ENCODE data around the gene PLXNA3. TPM values are rescaled to one million over a fixed set of nuclear protein-coding genes. Genes with fewer than 3 reads are reported as not detected.

Gene PLXNA3
- total RNA-seq, 1 donor from 2014 or later: 458 TPM

GRCh38 chrX:154506483-154507332 is 48.6 kb downstream of the PLXNA3 start:
- TF ChIP-seq, protein P1, sequence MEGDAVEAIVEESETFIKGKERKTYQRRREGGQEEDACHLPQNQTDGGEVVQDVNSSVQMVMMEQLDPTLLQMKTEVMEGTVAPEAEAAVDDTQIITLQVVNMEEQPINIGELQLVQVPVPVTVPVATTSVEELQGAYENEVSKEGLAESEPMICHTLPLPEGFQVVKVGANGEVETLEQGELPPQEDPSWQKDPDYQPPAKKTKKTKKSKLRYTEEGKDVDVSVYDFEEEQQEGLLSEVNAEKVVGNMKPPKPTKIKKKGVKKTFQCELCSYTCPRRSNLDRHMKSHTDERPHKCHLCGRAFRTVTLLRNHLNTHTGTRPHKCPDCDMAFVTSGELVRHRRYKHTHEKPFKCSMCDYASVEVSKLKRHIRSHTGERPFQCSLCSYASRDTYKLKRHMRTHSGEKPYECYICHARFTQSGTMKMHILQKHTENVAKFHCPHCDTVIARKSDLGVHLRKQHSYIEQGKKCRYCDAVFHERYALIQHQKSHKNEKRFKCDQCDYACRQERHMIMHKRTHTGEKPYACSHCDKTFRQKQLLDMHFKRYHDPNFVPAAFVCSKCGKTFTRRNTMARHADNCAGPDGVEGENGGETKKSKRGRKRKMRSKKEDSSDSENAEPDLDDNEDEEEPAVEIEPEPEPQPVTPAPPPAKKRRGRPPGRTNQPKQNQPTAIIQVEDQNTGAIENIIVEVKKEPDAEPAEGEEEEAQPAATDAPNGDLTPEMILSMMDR (IDR thresholded peaks at IDR 0.05; ENCODE audit: partially characterized antibody, unreplicated experiment): no peak
- H3K4me3 Mint-ChIP-seq (ENCODE audit: unreplicated experiment): no peak overlapping the region
- no peak overlapping the region for H3K27ac Mint-ChIP-seq (ENCODE audit: unreplicated experiment)
- no peak for DNase-seq
- peaks cover 3% of the 10 kb centered on the region for H3K27me3 Mint-ChIP-seq (ENCODE audit: unreplicated experiment)
- H3K36me3 Mint-ChIP-seq (ENCODE audit: unreplicated experiment): peaks cover 9% of the 10 kb centered on the region
- no peaks in the 10 kb centered on the region for H3K4me1 Mint-ChIP-seq (ENCODE audit: low read depth, unreplicated experiment)
- H3K9me3 Mint-ChIP-seq (ENCODE audit: unreplicated experiment): peaks cover 2% of the 10 kb centered on the region

DNA sequence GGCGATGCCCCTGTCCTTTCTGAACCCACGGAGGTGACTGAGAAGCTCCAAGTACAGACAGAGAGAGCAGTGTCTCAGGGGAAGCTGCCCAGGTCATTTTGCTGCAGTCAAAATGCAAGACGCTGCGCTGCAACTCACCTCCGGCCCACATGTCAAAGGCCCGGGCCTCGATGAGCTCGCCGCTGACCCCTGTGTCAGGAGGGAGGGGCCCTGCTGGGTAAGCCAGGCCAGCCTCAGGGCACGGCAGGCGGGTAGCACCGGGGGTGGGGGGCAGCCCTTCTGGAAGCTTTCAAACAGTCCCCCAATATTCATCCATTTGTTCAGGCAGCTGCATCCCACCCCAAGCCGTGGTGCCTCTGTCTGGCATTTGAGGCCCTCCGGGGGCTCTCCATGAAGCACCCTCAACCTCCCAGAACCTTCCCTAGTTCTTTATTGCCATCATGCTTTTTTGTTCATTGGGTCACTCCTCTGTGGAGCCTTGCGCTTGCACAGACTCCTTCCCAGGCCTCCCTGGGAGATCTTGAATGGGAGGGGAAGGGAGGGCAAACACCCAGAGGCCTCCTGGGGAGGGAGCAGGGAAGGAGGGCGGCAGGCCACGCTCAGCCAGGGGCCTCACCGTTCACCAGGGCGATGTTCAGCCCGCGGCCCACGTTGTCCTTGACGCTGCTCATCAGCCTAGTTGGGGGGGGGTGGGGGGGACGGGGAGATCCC is 49.7 kb downstream of the PLXNA3 start:
- H3K36me3 Mint-ChIP-seq (ENCODE audit: unreplicated experiment): peaks cover 9% of the 10 kb centered on the region
- H3K27me3 Mint-ChIP-seq (ENCODE audit: unreplicated experiment): peaks cover 3% of the 10 kb centered on the region
- no peaks in the 10 kb centered on the region for H3K4me1 Mint-ChIP-seq (ENCODE audit: low read depth, unreplicated experiment)
- H3K27ac Mint-ChIP-seq (ENCODE audit: unreplicated experiment): no peak overlapping the region
- DNase-seq: no peak
- no peak overlapping the region for H3K4me3 Mint-ChIP-seq (ENCODE audit: unreplicated experiment)
- H3K9me3 Mint-ChIP-seq (ENCODE audit: unreplicated experiment): peaks cover 2% of the 10 kb centered on the region
- TF ChIP-seq, protein P1 (IDR thresholded peaks at IDR 0.05; ENCODE audit: partially characterized antibody, unreplicated experiment): no peak

GRCh38 chrX:154508384-154508745 is 50.3 kb downstream of the PLXNA3 start:
- TF ChIP-seq, protein P1 (IDR thresholded peaks at IDR 0.05; ENCODE audit: partially characterized antibody, unreplicated experiment): no peak

GRCh38 chrX:154509455-154509854 is 51.4 kb downstream of the PLXNA3 start:
- TF ChIP-seq, protein P1 (IDR thresholded peaks at IDR 0.05; ENCODE audit: partially characterized antibody, unreplicated experiment): no peak
- Mint-ChIP-seq H3K4me3 (ENCODE audit: unreplicated experiment) (no peak overlapping the region), H3K9me3 (ENCODE audit: unreplicated experiment) (no peaks in the 10 kb centered on the region)

More at GRCh38 chrX:154508384-154508745, 50.3 kb downstream of the PLXNA3 start:
- Mint-ChIP-seq H3K4me3 (ENCODE audit: unreplicated experiment) (no peak overlapping the region), H3K27me3 (ENCODE audit: unreplicated experiment) (peaks cover 3% of the 10 kb centered on the region), H3K36me3 (ENCODE audit: unreplicated experiment) (peaks cover 9% of the 10 kb centered on the region), H3K4me1 (ENCODE audit: low read depth, unreplicated experiment) (no peaks in the 10 kb centered on the region), H3K9me3 (ENCODE audit: unreplicated experiment) (no peaks in the 10 kb centered on the region), H3K27ac (ENCODE audit: unreplicated experiment) (no peak overlapping the region)
- DNase-seq: no peak

GRCh38 chrX:154511761-154512160 is 53.7 kb downstream of the PLXNA3 start:
- Mint-ChIP-seq H3K36me3 (ENCODE audit: unreplicated experiment) (peaks cover 9% of the 10 kb centered on the region), H3K4me1 (ENCODE audit: low read depth, unreplicated experiment) (no peaks in the 10 kb centered on the region), H3K27ac (ENCODE audit: unreplicated experiment) (no peak overlapping the region), H3K27me3 (ENCODE audit: unreplicated experiment) (peaks cover 3% of the 10 kb centered on the region), H3K4me3 (ENCODE audit: unreplicated experiment) (no peak overlapping the region), H3K9me3 (ENCODE audit: unreplicated experiment) (no peaks in the 10 kb centered on the region)
- no peak for DNase-seq
- TF ChIP-seq, protein P1 (IDR thresholded peaks at IDR 0.05; ENCODE audit: partially characterized antibody, unreplicated experiment): no peak

More at GRCh38 chrX:154509455-154509854, 51.4 kb downstream of the PLXNA3 start:
- no peak for DNase-seq
- Mint-ChIP-seq H3K36me3 (ENCODE audit: unreplicated experiment) (peaks cover 9% of the 10 kb centered on the region), H3K27ac (ENCODE audit: unreplicated experiment) (no peak overlapping the region), H3K4me1 (ENCODE audit: low read depth, unreplicated experiment) (no peaks in the 10 kb centered on the region), H3K27me3 (ENCODE audit: unreplicated experiment) (peaks cover 3% of the 10 kb centered on the region)
